Adrenal gland (tissue), 12 donors: ENCODE data around the gene ARHGAP10. TPM values are rescaled to one million over a fixed set of nuclear protein-coding genes. Genes with fewer than 3 reads are reported as not detected.

ENCODE experiments used
- DNase-seq, 7 donors: peaks; one replicate each; pipeline ENCODE4 v3.0.0-alpha.2; 2019 to 2020
- H3K27ac ChIP-seq, 5 donors: fragments of 200-600 bp; sonication (generic) in 4 of 5; 1 replicate in 3 of 5; 2 replicates in 2 of 5; pipeline versions ENCODE4 v1.5.1 to v1.8.0; 2016 to 2020; ENCODE audit warnings: mild to moderate bottlenecking in 1 of 5
- H3K27me3 ChIP-seq: fragments of 200-600 bp; 2 replicates; pipeline ENCODE4 v1.8.0; 2021
- H3K36me3 ChIP-seq, 2 donors: fragments of 200-600 bp; replicated peaks in 1 of 2; 1 replicate in 1 of 2; 2 replicates in 1 of 2; pipeline versions ENCODE4 v1.5.1 to v1.8.0; 2018 to 2022
- H3K4me1 ChIP-seq, 2 donors: fragments of 200-600 bp; replicated peaks in 1 of 2; 1 replicate in 1 of 2; 2 replicates in 1 of 2; pipeline versions ENCODE4 v1.5.1 to v1.8.0; 2018 to 2021
- H3K4me3 ChIP-seq, 4 donors: fragments of 200-600 bp; sonication (generic) in 3 of 4; one replicate each; pipeline ENCODE4 v1.5.1; 2016 to 2018
- H3K9me3 ChIP-seq, 3 donors: fragments of 200-600 bp; sonication (generic) in 1 of 3; replicated peaks in 1 of 3; 1 replicate in 2 of 3; 2 replicates in 1 of 3; pipeline versions ENCODE4 v1.5.1 to v1.8.0; 2016 to 2021
- CTCF ChIP-seq, 6 experiments: fragments of 450-650 bp in 4 of 6; fragments of 200-600 bp in 2 of 6; sonication (generic) in 1 of 6; IDR thresholded peaks; 1 replicate in 5 of 6; 2 replicates in 1 of 6; pipeline versions ENCODE4 v1.5.1 to v1.8.0; 2016 to 2021; ENCODE audit warnings: antibody characterized with exemption in 6 of 6, mild to moderate bottlenecking in 2 of 6, moderate library complexity in 1 of 6
- POLR2A ChIP-seq, 2 donors: fragments of 450-650 bp; IDR thresholded peaks; one replicate each; pipeline ENCODE4 v1.6.1; 2017; ENCODE audit warnings: antibody characterized with exemption in 2 of 2, mild to moderate bottlenecking in 2 of 2, moderate library complexity in 1 of 2
- WGBS, 4 donors: extraction: QIAGEN DNeasy Blood & Tissue Kit in 2 of 4; methylation state at CpG; one replicate each; pipeline versions ENCODE4 v1.1.5 to v1.1.7; 2013 to 2017; 5-methylcytosine and 5-hydroxymethylcytosine counted together
- intact Hi-C, 2 donors: fragments of 100-400 bp; cut with DNase I; formaldehyde crosslinking; loops; one replicate each; pipeline versions ENCODE4 v1.14.1 to v1.15.0; 2022 to 2023
- polyA plus RNA-seq, 3 donors: library from polyadenylated mRNA; stranded (reverse); fragments of 200-250 nt in 2 of 3; fragments of 350-450 nt in 1 of 3; fragmentation: Illumina TruSeq in 1 of 3; extraction: RNeasy Lipid Tissue Mini Kit (QIAGEN cat#74804) in 1 of 3; gene quantifications; one replicate each; pipeline ENCODE4 v1.2.3, GENCODE V29; 2013 to 2014
- total RNA-seq, 9 donors: library from RNA; depleted of rRNA in 4 of 9; stranded (reverse); fragments of >200 nt in 4 of 9; fragments of 120-200 nt in 1 of 9; fragmentation: NEBNext Ultra II Directional in 1 of 9; extraction: Animal tissue kit (Norgen Biotek cat#: 25700) in 1 of 9; gene quantifications; one replicate each; pipeline versions ENCODE4 v1.1.0 to v1.2.4, GENCODE V29; 2013 to 2023
- donor health status: healthy with polysubstance abuse.
- donor health status: Bipolar disorder and iron deficiency.
- donor health status: DM: yes; HTN: yes; CAD: no.
- donor health status: DM: no; HTN: no; CAD: no.
- donor health status: DM: no; HTN: no; CAD: no.
- donor health status: DM: yes; HTN: yes; CAD: no.

Gene ARHGAP10
- total and polyA plus RNA-seq, 12 donors = 7.0 to 40.8 (median 22.1) TPM

GRCh38 chr4:147955827-147956558 is 224.1 kb downstream of the ARHGAP10 start:
- no peak for DNase-seq
- WGBS, 4 donors = 65 to 77% (median 70%) methylated on average over 4 of the region's 4 CpGs
- H3K4me1 ChIP-seq = peaks cover 0 to 10% of the 10 kb centered on the region in 2 donors
- TF ChIP-seq POLR2A (IDR thresholded peaks at IDR 0.05) (no peak), CTCF (IDR thresholded peaks at IDR 0.05) (no peak)
- H3K9me3 ChIP-seq = no peaks in the 10 kb centered on the region
- no peak overlapping the region for H3K4me3 ChIP-seq
- no peaks in the 10 kb centered on the region for H3K27me3 ChIP-seq
- no peaks in the 10 kb centered on the region for H3K36me3 ChIP-seq
- H3K27ac ChIP-seq = no peak overlapping the region
- intact Hi-C loops = no loop called here

GRCh38 chr4:147957446-147957845 is 225.6 kb downstream of the ARHGAP10 start:
- WGBS, 4 donors = 79 to 89% (median 85%) methylated on average over 3 of the region's 3 CpGs
- Histone ChIP-seq H3K36me3 (no peaks in the 10 kb centered on the region), H3K27ac (no peak overlapping the region), H3K4me1 (peaks cover 0 to 10% of the 10 kb centered on the region in 2 donors), H3K4me3 (no peak overlapping the region), H3K27me3 (no peaks in the 10 kb centered on the region), H3K9me3 (no peaks in the 10 kb centered on the region)
- intact Hi-C loops = no loop called here
- TF ChIP-seq POLR2A (IDR thresholded peaks at IDR 0.05) = no peak
- no peak for TF ChIP-seq CTCF (IDR thresholded peaks at IDR 0.05)
- no peak for DNase-seq

GRCh38 chr4:147958057-147958456 is 226.2 kb downstream of the ARHGAP10 start:
- TF ChIP-seq POLR2A (IDR thresholded peaks at IDR 0.05) = no peak
- TF ChIP-seq CTCF (IDR thresholded peaks at IDR 0.05) = no peak
- 70 to 81% (median 78%) methylated on average over 3 of the region's 3 CpGs for WGBS, 4 donors
- Histone ChIP-seq H3K9me3 (no peaks in the 10 kb centered on the region), H3K27ac (no peak overlapping the region), H3K36me3 (no peaks in the 10 kb centered on the region), H3K27me3 (no peaks in the 10 kb centered on the region), H3K4me1 (peaks cover 0 to 10% of the 10 kb centered on the region in 2 donors), H3K4me3 (no peak overlapping the region)
- DNase-seq = no peak
- intact Hi-C loops = no loop called here

GRCh38 chr4:147958489-147959065 is 226.7 kb downstream of the ARHGAP10 start:
- H3K27me3 ChIP-seq = no peaks in the 10 kb centered on the region
- WGBS, 4 donors = 77 to 86% (median 80%) methylated on average over 4 of the region's 4 CpGs
- H3K4me1 ChIP-seq = peaks cover 0 to 10% of the 10 kb centered on the region in 2 donors
- intact Hi-C loops = no loop called here
- no peak for TF ChIP-seq CTCF (IDR thresholded peaks at IDR 0.05)
- TF ChIP-seq POLR2A (IDR thresholded peaks at IDR 0.05) = no peak
- H3K27ac ChIP-seq = no peak overlapping the region
- H3K36me3 ChIP-seq = no peaks in the 10 kb centered on the region
- H3K9me3 ChIP-seq = no peaks in the 10 kb centered on the region
- DNase-seq = no peak
- no peak overlapping the region for H3K4me3 ChIP-seq
